Activated CD8-positive, alpha-beta memory T cell treated with anti-CD3 and anti-CD28 coated beads, Interleukin-2, amount 50 U/mL, for 24 hours (primary cell): ENCODE measurements around the gene SYT9.

Experiments
- DNase-seq: peaks from one replicate; pipeline ENCODE4 v3.0.0-alpha.2; 2020; ENCODE audit errors: extremely low read depth

SYT9 gene, protein sequence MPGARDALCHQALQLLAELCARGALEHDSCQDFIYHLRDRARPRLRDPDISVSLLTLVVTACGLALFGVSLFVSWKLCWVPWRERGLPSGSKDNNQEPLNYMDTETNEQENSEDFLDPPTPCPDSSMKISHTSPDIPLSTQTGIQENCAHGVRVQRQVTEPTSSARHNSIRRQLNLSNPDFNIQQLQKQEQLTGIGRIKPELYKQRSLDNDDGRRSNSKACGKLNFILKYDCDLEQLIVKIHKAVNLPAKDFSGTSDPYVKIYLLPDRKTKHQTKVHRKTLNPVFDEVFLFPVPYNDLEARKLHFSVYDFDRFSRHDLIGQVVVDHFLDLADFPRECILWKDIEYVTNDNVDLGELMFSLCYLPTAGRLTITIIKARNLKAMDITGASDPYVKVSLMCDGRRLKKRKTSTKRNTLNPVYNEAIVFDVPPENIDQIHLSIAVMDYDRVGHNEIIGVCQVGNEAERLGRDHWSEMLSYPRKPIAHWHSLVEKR

DNA sequence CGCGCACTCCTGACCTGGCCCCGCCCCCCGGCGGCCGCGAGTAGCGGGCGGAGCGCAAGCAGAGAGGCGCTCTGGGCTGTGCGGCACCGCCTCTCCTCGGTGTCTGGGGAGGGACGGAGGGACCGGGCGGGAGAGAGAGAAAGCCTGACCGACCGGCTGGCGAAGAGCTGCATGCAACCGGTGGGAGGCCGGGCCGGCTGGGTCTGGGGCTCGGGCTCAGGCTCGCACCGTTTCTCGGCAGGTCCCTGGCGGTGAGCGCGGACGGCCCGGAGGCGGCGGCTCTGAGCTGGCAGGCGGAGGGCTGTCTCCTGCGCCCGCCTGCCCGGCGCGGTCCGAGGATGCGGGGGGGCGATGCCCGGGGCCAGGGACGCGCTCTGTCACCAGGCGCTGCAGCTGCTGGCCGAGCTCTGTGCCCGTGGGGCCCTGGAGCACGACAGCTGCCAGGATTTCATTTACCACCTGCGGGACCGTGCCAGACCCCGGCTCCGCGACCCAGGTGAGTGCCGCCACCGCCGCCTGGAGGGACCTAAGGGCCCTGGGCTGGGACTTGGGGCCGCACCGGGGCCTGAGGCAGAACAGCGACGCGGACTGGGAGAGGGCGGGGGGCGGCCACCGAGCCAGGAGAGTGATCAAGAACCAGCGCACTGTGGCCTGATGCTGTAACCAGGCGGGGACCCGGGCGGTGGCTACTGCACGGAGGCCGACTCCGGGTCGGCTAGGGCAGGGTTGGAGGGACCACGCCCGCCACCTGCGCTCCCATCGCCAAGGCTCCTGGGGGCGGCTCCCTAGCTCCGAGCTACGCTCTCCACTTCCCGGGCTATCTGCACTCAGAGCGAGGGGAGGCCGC, at the start of gene SYT9:
TSS of gene SYT9 (plus strand) at position 69 of the 847 bp plus-strand sequence. CDS start at position 352, 283 bp downstream.
- no peak for DNase-seq

DNA sequence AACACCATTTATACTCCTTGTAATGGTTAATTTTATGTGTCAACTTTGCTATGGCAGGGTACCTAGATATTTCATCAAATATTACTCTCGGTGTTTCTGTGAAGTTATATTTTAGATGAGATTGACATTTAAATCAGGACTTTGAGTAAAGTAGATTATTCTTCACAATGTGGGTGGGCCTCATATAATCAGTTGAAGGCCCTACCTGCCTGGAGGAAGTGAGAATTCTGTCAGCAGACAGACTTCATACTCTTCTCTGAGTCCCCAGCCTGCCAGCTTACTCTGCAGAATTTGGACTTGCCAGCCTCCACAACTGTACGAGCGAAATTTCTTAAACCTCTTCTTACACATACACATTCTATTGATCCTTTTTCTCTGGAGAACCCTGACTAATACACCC, 49.3 kb upstream of the SYT9 start:
- DNase-seq = no peak

DNA sequence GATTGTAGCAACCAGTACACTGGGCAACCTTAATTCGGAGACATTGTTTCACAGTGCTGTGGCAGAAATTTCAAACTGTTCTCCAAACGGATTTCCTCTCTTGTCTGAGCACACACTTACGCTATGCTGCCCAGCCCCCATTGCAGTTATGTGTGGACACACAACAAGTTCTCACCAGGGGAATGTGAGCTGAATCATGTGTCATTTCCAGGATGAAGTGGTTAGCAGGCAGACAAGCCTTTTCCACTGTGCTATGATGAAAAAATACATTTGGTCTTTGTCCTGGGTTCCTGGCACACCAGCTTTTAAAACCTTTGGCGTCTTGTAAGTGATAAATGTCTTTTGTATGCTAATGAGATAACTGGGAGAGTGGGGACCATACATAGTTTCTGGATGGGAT, 46.9 kb upstream of the SYT9 start:
- no peak for DNase-seq

DNA sequence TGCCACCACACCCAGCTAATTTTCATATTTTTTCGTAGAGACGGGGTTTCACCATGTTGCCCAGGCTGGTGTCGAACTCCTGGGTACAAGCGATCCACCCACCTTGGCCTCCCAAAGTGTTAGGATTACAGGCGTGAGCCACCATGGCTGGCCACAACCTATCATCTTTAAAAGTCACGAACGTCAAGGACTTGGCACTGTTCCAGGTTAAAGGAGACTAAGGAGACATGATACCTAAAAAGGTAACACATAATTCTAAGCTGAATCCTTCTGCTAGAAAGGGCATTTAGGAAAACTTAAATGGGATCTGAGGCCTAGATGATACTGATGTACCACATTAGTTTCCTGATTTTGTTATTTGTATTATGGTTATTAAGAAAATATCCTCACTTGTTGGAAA, 43.3 kb upstream of the SYT9 start:
- no peak for DNase-seq

DNA sequence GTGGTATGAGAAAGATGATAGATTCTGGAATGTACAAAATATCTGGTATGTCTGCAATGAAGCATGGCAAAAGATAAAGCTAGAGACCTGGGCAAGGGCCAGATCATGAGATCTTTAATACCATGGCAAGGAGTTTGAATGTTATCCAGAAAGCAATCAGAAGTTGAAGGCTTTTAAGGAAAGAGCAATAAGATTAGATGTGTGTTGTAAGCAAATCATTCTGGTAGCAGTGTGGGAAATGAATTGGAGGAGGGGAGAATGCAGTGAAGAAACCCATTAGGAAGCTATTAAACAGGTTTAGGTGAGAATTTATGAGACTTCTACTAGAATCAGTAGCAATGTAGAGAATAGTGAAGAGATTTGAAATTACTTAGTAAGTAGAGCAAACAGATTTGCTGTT, 32.2 kb upstream of the SYT9 start:
- DNase-seq = no peak

DNA sequence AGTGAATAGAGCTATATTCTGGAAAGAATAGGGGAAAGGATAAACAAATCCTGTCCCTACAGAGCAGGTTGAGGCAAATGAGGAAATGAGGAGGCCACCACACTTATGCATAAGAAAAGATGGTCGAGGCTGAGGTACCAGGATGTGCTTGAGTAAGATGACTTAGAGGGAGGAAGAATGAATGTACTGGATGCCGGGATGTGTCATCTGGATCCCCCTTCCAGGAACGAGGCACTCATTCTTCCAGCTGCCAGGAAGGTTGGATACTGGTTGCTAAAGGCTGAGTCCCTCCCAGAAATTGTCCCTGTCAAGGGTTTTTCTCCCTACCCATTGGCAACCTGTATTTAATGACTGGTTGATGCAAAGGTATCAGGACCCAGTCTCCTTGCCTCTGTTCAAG, 31.1 kb upstream of the SYT9 start:
- DNase-seq = no peak

DNA sequence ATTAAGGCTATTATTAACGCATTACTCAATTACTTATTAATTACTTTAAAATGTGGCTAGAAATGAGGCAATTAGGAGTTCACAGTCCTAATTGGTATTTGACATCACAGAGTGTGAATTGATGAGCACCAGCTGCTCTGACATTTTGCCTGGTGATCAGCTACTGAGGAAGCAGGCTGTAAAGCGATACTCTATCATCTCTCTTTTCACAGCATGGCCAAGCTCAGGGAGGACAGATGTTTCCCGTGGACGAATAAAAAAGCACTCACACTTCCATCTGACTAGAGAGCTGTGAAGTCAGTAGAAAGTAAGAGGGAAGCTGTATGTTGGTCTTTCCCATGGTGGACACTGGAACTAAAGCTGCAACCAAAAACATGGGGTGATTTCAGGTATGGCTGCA, 29.1 kb upstream of the SYT9 start:
- no peak for DNase-seq

DNA sequence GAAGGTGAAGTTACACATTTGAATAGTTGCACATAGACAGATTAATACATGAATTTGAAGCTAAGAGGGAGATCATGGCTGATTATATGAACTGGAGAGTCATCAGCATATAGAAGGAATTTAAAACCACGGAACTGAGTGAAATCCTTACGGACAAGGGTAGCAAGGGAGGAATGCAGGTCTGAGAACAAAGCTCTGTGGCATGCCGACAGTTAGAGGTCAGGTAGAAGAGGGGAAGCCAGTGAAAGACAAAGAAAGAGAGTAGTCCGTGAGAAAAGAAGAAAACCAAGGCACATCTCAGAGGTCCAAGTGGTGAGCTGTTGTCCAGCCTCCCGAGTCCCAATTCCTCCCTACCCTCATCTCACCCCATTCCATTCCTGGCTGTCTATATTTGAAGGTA, 11.8 kb upstream of the SYT9 start:
- DNase-seq = no peak

DNA sequence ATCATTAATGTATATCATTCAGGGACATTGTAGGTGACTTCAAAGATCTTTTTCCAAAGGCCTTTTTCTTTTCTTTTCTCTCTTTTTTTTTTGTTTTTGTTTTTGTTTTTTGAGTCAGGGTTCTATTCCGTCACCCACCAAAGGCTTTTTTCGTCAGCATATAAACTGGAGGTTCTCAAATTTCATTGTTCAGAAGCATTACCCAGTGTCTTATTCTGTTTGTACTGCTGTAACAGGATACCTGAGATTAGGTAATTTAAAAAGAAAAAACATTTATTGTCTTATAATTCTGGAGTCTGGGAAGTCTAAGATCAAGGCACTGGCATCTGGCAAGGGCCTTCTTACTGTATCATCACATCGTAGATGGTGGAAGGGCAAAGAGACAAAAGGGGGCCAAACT, 6.4 kb upstream of the SYT9 start:
- DNase-seq = no peak

DNA sequence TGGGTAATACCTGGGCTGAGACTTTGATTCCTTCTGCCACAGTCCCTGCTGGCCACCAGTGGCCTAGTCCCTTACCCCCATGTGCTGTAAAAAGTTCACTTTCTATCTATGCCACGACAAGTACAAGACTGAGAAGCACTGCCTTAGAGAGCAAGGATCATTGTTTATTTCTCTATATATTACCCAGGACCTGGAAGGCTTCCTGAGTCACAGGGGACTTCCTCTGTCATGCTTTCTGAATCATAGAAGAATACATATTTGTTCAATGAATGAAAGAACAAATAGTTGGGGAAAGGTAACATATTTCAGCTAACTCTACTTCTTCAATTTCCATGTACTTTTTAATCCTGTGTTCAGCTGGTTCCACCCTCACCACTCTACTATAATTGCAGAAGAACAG, 5.5 kb upstream of the SYT9 start:
- no peak for DNase-seq

DNA sequence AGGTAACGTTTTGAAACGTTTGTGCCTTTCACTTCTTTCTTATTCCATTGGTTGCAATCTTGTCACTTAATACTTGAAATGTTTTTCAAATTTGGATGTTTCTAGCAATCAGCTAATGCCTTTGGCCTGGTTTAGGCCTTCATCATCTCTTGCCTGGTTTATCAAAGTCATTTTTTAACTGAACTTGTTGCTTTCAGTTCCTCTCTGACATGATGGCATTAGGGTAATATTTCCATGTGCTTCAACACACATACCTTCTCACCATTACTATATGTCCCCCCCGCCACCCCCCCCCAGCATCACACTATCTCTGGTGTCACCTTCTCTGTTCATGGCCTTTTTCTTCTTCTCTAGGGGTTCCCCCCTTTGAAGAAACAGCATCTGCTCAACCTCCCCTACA, 1.5 kb upstream of the SYT9 start:
- DNase-seq = no peak

DNA sequence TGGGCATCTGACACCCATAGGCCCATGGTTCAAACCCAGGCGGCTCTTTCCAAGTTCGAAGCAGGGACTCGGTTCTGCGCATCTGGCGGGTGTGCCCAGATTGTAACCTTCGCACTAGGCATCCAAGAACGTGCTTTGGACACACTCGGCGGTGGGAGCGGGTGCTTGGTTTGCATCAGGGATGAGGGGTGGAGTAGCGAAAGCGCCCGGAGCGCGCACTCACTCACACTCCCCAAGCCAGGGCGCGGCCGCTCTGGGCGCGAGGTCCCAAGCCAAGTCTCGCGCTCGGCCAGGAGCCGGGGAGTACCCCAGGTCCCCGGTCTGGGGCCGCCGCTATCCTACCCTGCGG, 243 bp upstream of the SYT9 start:
- DNase-seq = no peak

DNA sequence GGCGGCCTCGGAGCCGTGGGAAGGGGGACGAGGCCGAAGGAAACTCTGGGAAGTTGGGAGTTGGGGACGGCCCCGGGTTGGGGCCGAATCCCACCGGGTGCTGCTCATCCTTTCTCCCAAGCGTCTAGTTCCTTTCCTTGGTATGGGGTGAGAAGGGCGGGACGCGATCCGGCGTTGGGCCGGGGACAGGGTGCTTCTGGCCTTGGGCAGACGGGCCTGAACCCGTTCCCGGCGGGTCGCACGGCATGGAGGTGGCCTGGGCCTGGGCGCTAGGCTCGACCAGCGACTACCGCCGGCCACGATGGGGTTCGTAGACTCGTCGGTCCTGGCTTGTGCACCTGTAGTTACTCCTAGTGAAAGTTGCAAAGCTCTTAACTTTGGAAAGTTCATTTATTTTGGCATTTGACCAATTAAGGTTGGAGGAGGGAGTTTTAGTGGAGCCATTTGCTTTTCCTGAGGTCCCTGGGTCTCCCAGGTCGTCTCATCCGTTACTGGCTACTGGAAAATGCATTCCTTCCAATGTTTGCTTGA, 1.0 kb downstream of the SYT9 start:
- no peak for DNase-seq

DNA sequence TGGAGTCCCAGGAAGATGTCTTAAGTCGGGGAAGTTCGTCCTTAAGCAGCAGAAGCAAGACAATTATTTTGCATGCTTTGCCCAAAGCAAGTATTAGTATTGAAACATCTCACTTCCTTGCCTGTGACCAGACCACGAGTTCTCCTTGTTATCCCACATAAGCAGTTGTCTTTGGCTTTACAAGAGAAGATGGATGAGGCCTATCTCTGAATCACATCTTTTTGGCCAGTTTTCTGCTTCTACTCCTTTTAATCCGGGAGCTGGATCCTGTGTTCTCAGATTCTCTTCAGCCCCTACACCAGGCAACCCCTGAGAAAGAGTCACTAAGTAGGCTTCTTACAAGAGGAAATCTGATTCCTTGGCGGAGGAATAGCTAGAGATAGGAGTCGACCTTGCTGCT, 2.1 kb downstream of the SYT9 start:
- no peak for DNase-seq

DNA sequence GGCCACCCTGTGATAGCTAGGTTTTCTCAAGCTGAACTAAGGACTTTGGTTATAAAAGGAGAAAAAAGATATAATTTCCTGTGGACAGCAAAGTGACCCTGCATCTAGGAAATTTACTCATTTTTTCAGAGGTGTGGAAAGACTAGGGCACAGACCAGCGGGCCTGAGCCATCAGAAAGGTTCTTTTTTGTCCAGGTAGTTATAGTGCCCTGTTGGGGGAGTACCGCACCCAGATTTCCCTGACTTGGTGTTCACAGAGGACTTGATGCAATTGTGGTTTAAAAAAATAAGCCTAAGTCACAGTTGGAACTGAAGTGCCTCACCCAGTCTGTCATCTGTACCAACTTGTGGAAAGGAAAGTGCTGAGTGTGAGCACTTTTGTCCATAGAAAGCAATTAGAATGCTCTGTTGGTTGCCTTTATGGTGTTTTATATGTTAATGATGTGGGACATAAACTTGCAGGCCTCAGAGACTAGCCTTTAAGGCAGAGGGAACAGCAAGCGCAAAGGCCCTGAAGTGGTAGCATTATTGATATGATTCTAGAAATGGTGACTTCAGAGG, 3.1 kb downstream of the SYT9 start:
- DNase-seq = no peak

DNA sequence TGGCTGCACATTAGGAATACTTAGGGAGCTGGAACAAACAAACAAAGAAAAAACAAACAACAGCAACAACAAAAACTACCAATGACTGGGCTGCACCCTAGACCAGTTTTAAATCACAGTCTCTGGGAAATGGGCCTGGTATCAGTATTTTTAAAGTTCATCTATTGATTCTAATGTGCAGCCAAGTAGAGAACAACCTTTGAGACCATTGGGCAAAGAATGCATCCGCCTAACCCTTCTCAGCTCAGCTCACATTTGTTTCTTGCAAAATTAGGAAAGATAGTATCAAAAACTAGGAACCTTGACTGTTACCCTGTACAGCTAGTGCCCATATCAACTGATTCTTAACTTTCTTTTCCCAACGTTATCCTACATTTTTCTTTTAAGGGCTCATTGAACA, 5.2 kb downstream of the SYT9 start:
- no peak for DNase-seq

DNA sequence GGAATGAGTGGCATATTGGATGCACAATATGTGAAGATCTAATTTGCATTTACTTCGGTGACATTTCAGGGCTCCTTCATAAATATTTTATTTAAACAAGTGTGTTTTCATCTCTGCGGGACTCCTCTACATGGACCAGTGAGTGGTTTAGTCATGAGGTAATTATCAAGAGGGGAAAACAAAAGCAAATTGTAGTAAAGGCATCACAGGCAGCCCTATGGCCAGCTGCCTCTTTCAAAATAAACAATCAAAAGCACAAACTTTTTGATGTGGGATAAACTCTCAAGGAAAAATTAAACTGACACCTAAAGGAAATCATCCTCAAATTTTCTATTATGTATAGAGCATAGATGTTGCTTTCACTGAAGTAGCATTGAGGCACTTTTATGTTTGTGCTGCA, 6.0 kb downstream of the SYT9 start:
- DNase-seq = no peak

DNA sequence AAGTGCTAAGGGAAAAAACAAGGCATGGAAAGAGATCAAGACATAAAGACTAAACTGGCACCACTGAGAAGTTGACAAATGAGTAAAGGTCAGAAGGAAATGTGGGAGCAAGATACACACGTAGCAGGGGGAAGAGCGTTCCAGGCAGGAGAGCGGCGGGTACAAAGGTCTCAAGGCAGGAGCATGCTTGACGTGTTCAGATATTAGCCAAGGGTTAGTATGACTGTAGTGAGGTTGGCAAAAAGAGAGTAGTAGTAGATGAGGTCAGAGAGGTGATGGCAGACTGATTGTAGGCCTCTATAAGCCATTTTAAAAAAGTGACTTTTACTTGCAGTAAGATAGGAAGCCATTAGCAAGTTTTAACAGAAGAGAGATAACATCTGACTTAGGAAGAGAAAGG, 9.9 kb downstream of the SYT9 start:
- no peak for DNase-seq

DNA sequence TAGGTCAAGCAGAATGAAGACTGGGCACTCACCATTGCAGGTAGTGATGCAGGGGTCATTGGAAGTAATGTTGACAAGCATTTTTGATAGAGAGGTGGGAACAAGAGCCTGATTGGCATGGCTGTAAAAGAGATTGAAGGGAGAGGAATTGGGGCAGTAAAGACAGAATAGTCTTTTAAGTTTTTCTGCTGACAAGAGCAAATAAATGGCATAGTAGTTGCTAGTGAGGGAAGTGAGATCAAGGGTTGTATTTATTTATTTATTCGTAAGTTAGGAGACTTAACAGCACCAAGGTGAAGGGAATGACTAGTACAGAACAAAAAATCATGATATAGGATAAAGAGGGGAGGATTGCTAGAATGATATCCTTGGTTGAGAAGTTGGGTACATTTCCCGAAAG, 11.0 kb downstream of the SYT9 start:
- no peak for DNase-seq

DNA sequence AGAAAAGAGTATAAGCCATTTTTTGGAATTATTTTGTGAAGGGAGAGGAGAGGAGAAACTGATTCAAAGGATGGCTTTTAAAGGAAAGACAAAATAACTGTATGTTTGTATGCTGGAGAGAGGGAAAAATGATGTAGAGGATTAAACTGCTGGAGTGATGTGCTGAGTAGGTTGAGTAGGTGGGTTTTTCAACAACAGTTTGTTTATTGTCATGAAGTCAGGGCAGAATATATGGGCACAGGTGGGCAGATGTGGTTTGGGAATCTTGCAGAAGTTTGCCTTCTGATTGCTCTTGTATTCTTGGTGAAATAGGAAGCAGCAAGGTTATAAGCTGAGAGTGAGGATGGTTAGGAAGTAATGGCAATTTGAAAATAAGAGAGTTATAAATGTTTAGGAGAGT, 12.1 kb downstream of the SYT9 start:
- no peak for DNase-seq

DNA sequence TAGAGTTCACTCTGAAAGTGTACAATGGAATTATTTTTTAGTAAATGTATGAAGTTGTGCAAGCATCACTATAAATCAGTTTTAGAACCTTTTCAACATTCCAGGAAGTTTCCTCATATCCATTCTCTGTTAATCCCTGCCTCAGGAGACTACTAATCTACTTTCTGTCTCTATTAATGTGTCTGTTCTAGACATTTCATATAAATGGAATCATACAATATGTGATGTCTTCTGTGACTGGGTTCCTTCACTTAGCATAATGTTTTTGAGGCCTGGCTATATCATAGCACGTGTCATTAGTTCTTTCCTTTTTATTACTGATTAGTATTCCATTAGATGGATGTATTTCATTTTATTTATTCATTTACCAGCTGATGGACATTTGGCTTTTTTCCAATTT, 17.1 kb downstream of the SYT9 start:
- DNase-seq = no peak

DNA sequence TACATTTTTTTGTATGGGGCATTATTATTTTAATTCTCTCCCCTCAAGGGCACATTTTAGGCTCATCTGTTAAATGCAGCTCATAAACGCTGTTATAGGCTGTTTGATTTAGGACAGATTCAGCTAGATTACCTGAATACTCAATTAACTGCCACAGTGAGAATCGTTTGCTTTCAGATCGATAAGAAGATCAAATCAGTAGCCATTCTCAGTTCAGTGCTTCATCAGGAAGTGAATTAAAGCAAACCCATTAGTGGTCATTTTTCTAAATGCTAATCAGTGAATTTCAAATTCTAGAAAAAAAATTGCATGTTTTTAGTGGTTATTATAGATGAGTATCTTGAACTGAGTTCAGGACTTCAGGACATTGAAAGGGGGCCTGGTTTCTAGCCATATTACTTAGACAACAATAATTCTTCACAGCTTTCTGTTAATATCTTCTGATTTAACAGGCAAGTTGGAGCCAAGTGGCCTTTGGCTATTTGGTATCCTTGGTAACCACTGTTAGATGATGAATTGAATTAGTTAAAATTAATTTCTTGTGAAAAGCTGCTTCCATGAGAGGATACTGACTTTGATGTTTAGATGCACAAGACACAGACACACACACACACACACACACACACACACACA, 18.6 kb downstream of the SYT9 start:
- no peak for DNase-seq
